GM12874 (cell line): ENCODE measurements around the gene CTSD.

Experiments used
- CTCF ChIP-seq: IDR thresholded peaks from 2 replicates; pipeline ENCODE4 v1.5.1; 2011; ENCODE audit warnings: low read depth, mild to moderate bottlenecking, control low read depth, low read length, moderate library complexity; ENCODE audit not compliant: insufficient read depth

Gene CTSD

GRCh38 chr11:1753929-1754305 lies 9.8 kb downstream of the CTSD start:
- TF ChIP-seq CTCF = no peak

GRCh38 chr11:1753229-1753928 lies 10.3 kb downstream of the CTSD start:
- TF ChIP-seq CTCF = no peak

- TF ChIP-seq CTCF = no peak
Measured at GRCh38 chr11:1752907-1753228, 10.9 kb downstream of the CTSD start.

GRCh38 chr11:1751999-1752906 lies 11.5 kb downstream of the CTSD start:
- TF ChIP-seq CTCF = no peak

- TF ChIP-seq CTCF = no peak
Measured at GRCh38 chr11:1751531-1751921, 12.2 kb downstream of the CTSD start.

- TF ChIP-seq CTCF = no peak
Measured at GRCh38 chr11:1750840-1751530, 12.7 kb downstream of the CTSD start.

- no peak for TF ChIP-seq CTCF
Measured at GRCh38 chr11:1750481-1750839, 13.3 kb downstream of the CTSD start, which contains the start of gene IFITM10. IFITM10 (minus strand) TSS chr11:1750595; CDS start chr11:1750442, 153 bp downstream.
